H1 (cell line): ENCODE measurements around the gene BGN. TPM values are rescaled to one million over a fixed set of nuclear protein-coding genes. Genes with fewer than 3 reads are reported as not detected.

Experiments used
- CBX8 ChIP-seq: fragments of 300-800, 300-1000 bp; sonication (generic); IDR thresholded peaks from 2 replicates; pipeline ENCODE4 v1.7.1; 2016; ENCODE audit warnings: low read depth, low read length, borderline replicate concordance
- CTBP2 ChIP-seq: IDR thresholded peaks from 2 replicates; pipeline ENCODE4 v1.7.0; 2011; ENCODE audit warnings: borderline replicate concordance, mild to moderate bottlenecking, moderate library complexity, mixed read lengths, low read length; ENCODE audit not compliant: insufficient read depth, insufficient read length
- JUND ChIP-seq: IDR thresholded peaks from 2 replicates; pipeline ENCODE4 v1.6.1; 2011; ENCODE audit warnings: mild to moderate bottlenecking, improper control_type of control experiment, low read length
- MAX ChIP-seq: IDR thresholded peaks from 2 replicates; pipeline ENCODE4 v1.6.1; 2012; ENCODE audit warnings: inconsistent platforms
- RBBP5 ChIP-seq: IDR thresholded peaks from 2 replicates; pipeline ENCODE4 v1.7.1; 2012; ENCODE audit warnings: low read depth, mild to moderate bottlenecking, inconsistent platforms, low read length, moderate library complexity, borderline replicate concordance
- SIRT6 ChIP-seq: IDR thresholded peaks from one replicate; pipeline ENCODE4 v1.7.1; 2012; ENCODE audit warnings: low read length, inconsistent platforms
- SIX5 ChIP-seq: IDR thresholded peaks from 2 replicates; pipeline ENCODE4 v1.6.1; 2011; ENCODE audit warnings: mild to moderate bottlenecking, low read depth, low read length
- SP1 ChIP-seq: IDR thresholded peaks from 2 replicates; pipeline ENCODE4 v1.6.1; 2011; ENCODE audit warnings: low read depth, low read length
- TCF12 ChIP-seq: IDR thresholded peaks from 2 replicates; pipeline ENCODE4 v1.6.1; 2011; ENCODE audit warnings: low read depth, mild to moderate bottlenecking, low read length
- USF2 ChIP-seq: IDR thresholded peaks from 2 replicates; pipeline ENCODE4 v1.6.1; 2011; ENCODE audit warnings: low read length, improper control_type of control experiment
- polyA plus RNA-seq, 7 experiments: library from polyadenylated mRNA; depleted of rRNA in 3 of 7; stranded (reverse) in 5 of 7; unstranded in 2 of 7; fragments of >200 nt in 5 of 7; fragments of 200-250 nt in 2 of 7; gene quantifications; 1 replicate in 5 of 7; 2 replicates in 1 of 7; 4 replicates in 1 of 7; pipeline versions ENCODE4 v1.2.1 to v1.2.3, GENCODE V29; 2011 to 2013; ENCODE audit warnings: missing spikeins in 2 of 7, mixed read lengths in 2 of 7
- total RNA-seq: library from RNA; stranded (reverse); fragmentation: NEBNext Ultra II Directional; extraction: Animal tissue kit (Norgen Biotek cat#: 25700); gene quantifications from 2 replicates; pipeline ENCODE4 v1.2.1, GENCODE V29; 2021
- TF ChIP-seq, protein P1 (sequence below): fragments of 300-600 bp; sonication (generic); IDR thresholded peaks from 2 replicates; pipeline ENCODE4 v1.7.1; 2012; ENCODE audit warnings: low read length, moderate library complexity, mild to moderate bottlenecking, inconsistent platforms; ENCODE audit not compliant: insufficient replicate concordance

The BGN gene
- total and polyA plus RNA-seq, 2 of the 8 experiments (the other 6 are each of a cell fraction or from before 2014, with no cell fraction given): 1.8 to 2.4 TPM

DNA sequence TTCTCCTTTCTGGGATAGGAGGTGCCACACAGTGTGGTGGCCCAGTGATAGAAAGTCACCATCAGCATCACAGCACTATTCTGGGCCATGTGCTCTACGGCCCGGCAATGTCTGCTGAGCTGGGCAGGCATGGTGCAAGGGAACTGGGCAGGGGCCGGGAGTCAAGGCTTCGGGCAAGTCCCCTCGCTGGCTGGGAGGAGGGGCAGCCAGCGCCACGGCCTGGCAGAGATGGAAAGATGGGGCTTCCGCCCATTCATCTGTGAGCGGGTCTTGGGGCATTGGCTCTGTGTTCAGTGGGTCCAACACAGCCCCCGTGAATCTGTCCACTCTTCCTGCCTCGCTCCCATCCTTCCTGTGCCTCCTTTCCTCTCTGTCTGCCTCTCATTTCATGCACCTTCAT, 15.6 kb downstream of the BGN start (continued):
- TF ChIP-seq, protein P1, sequence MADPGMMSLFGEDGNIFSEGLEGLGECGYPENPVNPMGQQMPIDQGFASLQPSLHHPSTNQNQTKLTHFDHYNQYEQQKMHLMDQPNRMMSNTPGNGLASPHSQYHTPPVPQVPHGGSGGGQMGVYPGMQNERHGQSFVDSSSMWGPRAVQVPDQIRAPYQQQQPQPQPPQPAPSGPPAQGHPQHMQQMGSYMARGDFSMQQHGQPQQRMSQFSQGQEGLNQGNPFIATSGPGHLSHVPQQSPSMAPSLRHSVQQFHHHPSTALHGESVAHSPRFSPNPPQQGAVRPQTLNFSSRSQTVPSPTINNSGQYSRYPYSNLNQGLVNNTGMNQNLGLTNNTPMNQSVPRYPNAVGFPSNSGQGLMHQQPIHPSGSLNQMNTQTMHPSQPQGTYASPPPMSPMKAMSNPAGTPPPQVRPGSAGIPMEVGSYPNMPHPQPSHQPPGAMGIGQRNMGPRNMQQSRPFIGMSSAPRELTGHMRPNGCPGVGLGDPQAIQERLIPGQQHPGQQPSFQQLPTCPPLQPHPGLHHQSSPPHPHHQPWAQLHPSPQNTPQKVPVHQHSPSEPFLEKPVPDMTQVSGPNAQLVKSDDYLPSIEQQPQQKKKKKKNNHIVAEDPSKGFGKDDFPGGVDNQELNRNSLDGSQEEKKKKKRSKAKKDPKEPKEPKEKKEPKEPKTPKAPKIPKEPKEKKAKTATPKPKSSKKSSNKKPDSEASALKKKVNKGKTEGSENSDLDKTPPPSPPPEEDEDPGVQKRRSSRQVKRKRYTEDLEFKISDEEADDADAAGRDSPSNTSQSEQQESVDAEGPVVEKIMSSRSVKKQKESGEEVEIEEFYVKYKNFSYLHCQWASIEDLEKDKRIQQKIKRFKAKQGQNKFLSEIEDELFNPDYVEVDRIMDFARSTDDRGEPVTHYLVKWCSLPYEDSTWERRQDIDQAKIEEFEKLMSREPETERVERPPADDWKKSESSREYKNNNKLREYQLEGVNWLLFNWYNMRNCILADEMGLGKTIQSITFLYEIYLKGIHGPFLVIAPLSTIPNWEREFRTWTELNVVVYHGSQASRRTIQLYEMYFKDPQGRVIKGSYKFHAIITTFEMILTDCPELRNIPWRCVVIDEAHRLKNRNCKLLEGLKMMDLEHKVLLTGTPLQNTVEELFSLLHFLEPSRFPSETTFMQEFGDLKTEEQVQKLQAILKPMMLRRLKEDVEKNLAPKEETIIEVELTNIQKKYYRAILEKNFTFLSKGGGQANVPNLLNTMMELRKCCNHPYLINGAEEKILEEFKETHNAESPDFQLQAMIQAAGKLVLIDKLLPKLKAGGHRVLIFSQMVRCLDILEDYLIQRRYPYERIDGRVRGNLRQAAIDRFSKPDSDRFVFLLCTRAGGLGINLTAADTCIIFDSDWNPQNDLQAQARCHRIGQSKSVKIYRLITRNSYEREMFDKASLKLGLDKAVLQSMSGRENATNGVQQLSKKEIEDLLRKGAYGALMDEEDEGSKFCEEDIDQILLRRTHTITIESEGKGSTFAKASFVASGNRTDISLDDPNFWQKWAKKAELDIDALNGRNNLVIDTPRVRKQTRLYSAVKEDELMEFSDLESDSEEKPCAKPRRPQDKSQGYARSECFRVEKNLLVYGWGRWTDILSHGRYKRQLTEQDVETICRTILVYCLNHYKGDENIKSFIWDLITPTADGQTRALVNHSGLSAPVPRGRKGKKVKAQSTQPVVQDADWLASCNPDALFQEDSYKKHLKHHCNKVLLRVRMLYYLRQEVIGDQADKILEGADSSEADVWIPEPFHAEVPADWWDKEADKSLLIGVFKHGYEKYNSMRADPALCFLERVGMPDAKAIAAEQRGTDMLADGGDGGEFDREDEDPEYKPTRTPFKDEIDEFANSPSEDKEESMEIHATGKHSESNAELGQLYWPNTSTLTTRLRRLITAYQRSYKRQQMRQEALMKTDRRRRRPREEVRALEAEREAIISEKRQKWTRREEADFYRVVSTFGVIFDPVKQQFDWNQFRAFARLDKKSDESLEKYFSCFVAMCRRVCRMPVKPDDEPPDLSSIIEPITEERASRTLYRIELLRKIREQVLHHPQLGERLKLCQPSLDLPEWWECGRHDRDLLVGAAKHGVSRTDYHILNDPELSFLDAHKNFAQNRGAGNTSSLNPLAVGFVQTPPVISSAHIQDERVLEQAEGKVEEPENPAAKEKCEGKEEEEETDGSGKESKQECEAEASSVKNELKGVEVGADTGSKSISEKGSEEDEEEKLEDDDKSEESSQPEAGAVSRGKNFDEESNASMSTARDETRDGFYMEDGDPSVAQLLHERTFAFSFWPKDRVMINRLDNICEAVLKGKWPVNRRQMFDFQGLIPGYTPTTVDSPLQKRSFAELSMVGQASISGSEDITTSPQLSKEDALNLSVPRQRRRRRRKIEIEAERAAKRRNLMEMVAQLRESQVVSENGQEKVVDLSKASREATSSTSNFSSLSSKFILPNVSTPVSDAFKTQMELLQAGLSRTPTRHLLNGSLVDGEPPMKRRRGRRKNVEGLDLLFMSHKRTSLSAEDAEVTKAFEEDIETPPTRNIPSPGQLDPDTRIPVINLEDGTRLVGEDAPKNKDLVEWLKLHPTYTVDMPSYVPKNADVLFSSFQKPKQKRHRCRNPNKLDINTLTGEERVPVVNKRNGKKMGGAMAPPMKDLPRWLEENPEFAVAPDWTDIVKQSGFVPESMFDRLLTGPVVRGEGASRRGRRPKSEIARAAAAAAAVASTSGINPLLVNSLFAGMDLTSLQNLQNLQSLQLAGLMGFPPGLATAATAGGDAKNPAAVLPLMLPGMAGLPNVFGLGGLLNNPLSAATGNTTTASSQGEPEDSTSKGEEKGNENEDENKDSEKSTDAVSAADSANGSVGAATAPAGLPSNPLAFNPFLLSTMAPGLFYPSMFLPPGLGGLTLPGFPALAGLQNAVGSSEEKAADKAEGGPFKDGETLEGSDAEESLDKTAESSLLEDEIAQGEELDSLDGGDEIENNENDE: no peak
- TF ChIP-seq CTBP2 (no peak), SIX5 (no peak), USF2 (no peak), MAX (no peak), SP1 (no peak), JUND (no peak), RBBP5 (no peak), TCF12 (no peak), SIRT6 (no peak), CBX8 (no peak)
